Tracheal epithelial cell (primary cell): ENCODE measurements around the gene PET117. TPM values are rescaled to one million over a fixed set of nuclear protein-coding genes. Genes with fewer than 3 reads are reported as not detected.

Source experiments
- total RNA-seq: library from RNA; depleted of rRNA; stranded (reverse); fragments of >200 nt; gene quantifications from 2 replicates; pipeline ENCODE4 v1.2.1, GENCODE V29; 2014

The PET117 gene
- 11.1 and 13.0 TPM in 2 replicates for total RNA-seq

GRCh38 chr20:18137412-18138265 lies at the start of gene PET117, which contains the start of gene KAT14:
Gene PET117, plus strand, starts transcription at chr20:18137863. Its CDS starts 93 bp downstream, at chr20:18137956.
Gene KAT14, plus strand, starts transcription at chr20:18137863. Its CDS starts 4,798 bp downstream, at chr20:18142661.

Other genes with a start within 250 kb of the PET117 start
- 143 and 229 TPM in 2 replicates for gene SNX5, start 169.1 kb upstream of the PET117 start, total RNA-seq
- 5.1 and 15.6 TPM in 2 replicates for gene MGME1, start 168.8 kb upstream of the PET117 start, total RNA-seq
- gene OVOL2, start 79.9 kb upstream of the PET117 start, total RNA-seq: 3.6 and 24.5 TPM in 2 replicates
- 7.5 and 11.9 TPM in 2 replicates for gene KAT14, start within 50 bp of the PET117 start, total RNA-seq
- gene ZNF133, start 150.7 kb downstream of the PET117 start, total RNA-seq: 23.0 and 29.9 TPM in 2 replicates